RCC 7860 (cell line): ENCODE measurements around the gene CRYBG3.
"Not testable (repeated sequence)": the region's sequence is repeated elsewhere in the genome, so short reads cannot be mapped to it uniquely, and the experiment has no call there.

Source experiments
- DNase-seq: peaks from one replicate; pipeline ENCODE4 v3.0.0-alpha.2; 2015; ENCODE audit warnings: low spot score
- FAIRE-seq: peaks from 2 replicates; lab custom pipeline; 2012; peaks lifted over from hg19 to GRCh38; lab: Jason Lieb, UNC

Gene CRYBG3

DNA sequence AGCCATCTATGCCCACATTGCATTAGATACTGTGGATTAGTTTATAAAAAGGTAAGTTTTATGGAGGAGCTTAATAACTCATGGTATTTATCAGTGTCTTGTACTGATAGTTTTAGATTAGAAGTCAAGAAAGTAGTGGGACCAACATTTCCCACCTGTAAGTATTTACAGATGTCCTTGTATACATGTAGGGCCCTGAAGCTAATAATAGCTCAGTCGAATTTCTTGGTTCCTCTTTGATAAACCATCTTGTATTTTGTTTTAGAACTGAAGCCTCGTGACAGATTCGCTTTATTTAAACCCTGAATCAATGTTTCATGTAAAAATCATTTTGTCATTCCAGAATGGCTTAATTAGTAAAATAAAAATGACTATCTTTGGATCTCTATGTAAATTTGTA is 73.4 kb downstream of the CRYBG3 start:
- FAIRE-seq (no peak), DNase-seq (no peak)

DNA sequence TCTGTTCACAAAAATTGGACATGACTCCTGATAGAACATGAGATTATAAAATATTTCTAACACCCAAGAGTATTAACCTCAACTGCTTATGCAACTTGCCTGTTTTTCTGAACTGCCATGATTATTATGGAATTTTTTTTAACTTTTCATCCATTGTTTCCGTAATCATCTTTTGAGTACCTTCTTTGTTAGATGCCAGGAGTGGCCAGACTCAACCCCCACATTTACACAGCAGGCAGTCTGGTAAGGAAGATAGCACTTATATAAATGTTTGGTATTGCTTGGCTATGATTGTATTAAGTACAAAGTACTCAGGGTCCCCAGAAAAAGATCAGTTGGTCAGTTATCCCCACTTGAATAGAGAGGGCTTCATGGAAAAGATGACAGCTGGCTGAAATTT is 74.3 kb downstream of the CRYBG3 start:
- DNase-seq (no peak), FAIRE-seq (no peak)

DNA sequence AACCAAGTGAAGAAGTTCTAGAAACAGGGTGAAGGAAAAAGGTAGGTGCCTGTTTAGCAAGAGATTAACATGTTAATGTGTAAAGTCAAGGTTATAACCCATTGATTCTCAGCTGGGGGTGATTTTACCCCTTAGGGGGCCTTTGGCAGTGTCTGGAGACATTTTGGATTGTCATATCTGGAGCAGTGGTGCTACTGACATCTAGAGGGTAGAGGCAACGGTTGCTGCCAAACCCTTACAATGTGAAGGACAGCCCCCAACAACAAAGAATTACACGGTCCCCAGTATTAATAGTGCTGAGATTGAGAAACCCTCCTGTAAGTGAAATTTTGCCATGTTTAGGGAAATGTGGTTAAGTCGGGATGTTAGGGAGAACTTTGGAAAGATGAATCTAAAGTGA is 74.7 kb downstream of the CRYBG3 start:
- no peak for FAIRE-seq
- no peak for DNase-seq

DNA sequence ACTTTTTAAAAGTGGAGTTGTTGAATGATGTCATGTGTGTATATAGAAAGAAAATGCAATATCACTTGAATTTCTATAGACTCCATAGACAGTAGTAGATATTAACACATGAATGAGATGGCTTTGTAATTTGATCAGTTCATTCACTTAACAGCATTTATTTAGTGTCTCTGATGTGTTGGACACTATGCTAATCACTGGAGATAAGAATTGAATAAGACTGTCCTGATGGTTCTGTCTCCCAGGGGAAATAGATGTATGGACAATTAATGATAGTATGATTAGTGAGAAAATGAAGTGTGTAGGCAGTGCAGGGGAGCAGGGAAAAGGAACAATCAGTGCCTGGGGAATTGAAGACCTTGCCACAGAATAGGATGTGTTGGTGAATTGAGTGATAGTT is 77.5 kb downstream of the CRYBG3 start:
- FAIRE-seq (no peak), DNase-seq (no peak)

DNA sequence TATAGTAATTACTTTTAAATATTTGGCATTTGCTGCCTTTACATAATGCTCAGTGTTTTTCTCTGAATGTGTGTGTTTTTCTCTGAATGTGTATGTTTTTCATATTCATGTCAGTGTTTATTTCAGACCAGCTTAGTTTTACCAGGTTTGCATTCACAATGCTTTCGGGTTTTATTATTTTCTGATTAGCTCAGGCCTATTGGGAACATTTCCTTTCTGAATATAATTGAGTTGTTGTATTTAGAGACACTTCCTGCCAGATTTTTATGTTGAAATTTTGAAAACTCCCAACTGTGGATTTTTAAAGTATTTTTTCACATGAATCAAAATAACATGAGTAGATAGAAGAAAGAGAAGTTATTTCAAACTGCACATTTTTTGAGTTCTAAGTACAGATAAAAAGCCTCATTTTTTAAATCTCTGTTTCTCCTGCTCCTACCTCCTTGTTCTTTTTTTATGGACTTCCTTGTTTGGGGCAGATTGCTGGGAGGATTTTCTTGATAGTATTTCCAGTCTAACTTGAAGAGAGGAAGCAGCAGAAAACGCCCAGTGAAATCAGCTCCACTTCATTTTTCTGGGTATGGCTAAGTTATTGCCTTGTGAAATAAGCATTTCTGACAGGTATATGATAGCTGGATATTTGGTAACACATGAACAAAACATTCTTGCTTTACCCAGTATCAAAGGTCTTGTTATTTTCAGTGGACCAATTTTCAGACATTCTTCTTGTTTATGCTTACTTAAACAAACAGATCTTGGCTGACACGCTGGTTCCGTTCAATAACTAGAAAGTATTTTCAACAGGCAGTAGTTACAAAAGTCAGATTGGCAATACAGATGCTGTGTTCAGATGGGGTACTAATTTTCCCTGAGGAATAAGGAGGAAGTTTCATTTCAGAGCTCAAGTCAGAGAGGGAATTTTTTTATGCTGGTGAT is 79.8 kb downstream of the CRYBG3 start:
- DNase-seq: no peak
- no peak for FAIRE-seq

DNA sequence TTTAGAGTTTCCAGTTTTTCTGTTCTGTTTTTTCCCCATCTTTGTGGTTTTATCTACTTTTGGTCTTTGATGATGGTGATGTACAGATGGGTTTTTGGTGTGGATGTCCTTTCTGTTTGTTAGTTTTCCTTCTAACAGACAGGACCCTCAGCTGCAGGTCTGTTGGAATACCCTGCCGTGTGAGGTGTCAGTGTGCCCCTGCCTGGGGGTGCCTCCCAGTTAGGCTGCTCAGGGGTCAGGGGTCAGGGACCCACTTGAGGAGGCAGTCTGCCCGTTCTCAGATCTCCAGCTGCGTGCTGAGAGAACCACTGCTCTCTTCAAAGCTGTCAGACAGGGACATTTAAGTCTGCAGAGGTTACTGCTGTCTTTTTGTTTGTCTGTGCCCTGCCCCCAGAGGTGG is 88.0 kb downstream of the CRYBG3 start:
- not testable (repeated sequence) for FAIRE-seq, DNase-seq

DNA sequence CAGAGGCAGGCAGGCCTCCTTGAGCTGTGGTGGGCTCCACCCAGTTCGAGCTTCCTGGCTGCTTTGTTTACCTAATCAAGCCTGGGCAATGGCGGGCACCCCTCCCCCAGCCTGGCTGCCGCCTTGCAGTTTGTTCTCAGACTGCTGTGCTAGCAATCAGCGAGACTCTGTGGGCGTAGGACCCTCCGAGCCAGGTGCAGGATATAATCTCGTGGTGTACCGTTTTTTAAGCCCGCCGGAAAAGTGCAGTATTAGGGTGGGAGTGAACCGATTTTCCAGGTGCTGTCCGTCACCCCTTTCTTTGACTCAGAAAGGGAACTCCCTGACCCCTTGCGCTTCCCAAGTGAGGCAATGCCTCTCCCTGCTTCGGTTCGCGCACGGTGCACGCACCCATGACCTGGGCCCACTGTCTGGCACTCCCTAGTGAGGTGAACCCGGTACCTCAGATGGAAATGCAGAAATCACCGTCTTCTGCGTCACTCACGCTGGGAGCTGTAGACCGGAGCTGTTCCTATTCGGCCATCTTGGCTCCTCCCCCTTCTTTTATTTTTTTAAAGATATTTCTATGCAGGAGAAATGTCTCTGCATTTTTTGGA is 88.5 kb downstream of the CRYBG3 start:
- DNase-seq, FAIRE-seq: not testable (repeated sequence)

DNA sequence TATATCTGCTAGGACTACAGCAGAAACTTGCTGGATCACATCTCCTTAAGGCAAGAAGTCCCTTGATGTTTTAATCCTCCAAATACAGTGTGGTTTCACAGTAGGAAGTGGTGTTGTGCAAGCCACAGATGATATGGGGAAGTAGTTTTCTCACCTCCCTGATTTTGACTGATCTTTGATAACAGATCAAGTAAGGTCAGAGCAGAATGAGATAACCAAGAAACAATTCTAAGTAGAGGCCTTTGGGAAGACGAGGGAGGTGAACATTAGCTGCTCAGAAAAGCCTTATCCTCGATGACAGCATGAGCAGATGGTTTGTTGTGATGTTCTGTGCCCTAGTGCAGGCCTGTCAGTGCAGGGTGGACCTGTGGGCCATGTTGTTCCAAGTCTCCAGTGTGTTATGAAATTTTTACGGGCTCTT is 89.1 kb downstream of the CRYBG3 start:
- DNase-seq: no peak
- FAIRE-seq: no peak

DNA sequence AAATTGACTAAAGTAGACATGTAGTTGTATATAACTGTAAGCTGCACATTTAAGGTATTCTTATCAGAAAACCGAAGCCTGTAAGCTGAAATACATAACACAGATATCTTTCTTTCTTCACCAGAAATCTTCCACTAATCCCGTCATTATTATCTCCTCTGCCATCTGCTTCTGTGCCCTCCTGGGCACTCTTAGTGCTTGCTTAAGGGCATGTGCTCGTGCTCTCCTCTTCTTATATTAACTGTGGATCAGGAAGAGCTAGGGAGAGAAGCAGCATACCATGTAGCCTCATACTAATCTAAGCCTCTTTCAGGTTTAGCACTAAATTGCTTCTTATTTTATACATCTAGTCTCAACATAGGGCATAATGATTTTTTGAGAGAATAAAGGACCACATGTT is 89.6 kb downstream of the CRYBG3 start:
- DNase-seq: no peak
- no peak for FAIRE-seq

DNA sequence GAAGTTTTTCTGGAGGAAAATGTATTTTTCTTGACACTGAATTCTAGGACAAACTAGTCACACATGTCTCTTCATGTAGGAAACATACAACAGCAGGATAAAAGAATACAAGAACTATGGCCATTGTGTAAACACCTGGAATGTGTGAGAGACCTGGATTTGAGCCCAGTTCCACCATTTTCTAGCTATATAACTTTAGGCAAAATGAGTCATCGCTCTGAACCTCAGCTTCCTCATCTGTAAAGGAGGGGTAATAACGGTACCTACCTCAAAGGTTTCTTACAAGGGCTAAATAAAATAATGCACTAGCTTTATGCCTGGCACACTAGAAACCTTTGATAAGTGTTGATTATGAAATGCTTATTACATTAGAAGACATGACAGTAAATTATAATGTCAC is 92.6 kb downstream of the CRYBG3 start:
- DNase-seq (no peak), FAIRE-seq (no peak)

DNA sequence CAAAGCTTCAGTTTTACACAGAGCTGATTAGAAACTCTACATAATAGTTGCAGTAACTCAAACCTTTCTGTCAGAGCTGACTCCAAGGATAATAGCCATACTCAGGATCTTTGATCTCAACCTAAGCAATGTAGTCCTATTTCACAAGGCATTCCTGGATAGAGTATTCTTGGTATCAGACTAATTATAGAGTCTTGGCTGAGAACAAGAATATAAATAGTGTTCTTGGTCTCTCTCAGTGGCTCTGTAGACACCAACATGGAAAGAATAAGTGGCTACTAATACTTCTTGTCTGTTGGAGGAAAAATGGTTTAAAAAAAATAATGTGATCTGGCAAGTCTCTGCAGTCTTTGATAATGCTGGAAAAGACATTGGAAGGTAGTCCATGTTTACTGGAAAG is 94.8 kb downstream of the CRYBG3 start:
- DNase-seq (no peak), FAIRE-seq (no peak)

DNA sequence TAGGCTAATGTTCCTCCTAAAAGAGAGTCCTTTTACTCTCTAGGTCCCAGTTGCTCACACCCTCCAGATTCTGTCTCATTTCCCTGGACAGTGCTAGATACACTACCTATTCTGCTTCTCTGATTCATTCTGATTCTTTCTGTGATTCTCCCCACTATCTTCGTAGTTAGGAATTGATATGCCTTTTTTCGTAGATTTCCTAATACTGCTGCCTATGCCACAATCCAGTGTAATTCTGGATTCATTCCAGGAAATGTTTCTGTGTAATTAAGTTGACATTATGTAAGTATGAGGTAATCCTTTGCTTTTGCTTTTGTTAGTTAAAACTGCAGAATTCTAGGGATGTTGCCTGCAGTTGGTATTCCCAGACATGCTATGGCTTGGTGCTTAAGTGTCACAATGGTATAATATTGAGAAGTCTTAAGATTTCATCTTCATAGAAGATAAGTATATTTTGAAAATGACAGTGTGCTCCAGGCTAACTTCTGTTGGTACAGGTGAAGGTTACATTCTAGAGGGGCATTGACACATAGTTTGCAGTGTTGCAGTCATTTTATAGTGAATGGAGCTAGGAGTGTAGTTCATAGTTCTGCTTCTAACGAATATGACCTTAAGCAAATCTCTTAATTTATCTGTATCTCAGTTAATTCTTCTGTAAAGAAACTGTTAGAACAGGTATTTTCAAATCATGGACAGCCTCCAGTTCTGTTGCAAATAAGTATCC is 96.2 kb downstream of the CRYBG3 start:
- FAIRE-seq: no peak
- no peak for DNase-seq

DNA sequence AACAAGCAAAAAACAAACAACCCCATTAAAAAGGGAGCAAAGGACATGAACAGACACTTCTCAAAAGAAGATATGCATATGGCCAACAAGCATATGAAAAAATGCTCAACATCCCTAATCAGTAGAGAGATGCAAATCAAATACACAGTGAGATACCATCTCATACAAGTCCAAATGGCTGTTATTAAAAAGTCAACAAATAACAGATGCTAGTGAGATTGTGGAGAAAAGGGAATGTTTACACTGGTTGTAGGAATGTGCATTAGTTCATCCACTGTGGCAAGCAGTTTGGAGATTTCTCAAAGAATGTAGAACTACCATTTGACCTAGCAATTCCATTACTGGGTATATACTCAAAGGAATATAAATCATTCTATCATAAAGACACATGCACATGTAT is 105.9 kb downstream of the CRYBG3 start:
- DNase-seq: no peak

DNA sequence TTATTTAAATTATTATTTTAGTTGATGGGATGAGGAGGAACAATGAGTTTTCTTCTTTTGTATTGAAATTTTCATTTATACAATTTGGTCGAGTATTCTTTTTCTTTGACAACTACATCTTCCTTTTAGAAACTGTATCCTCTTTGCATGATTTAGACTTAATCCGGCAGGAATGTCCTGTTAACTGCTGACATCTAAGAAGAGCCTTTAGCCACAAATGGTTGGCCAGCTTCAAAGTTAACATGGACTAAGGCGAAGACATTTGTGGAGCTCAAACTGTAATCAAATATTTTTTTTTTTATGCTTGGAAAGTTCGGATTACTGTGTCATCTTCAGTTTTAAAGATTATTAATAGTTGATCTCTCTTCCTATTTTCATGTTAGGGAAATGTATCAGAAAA is 107.2 kb downstream of the CRYBG3 start:
- DNase-seq (no peak), FAIRE-seq (no peak)

More for the DNA sequence above, 105.9 kb downstream of the CRYBG3 start:
- no peak for FAIRE-seq

DNA sequence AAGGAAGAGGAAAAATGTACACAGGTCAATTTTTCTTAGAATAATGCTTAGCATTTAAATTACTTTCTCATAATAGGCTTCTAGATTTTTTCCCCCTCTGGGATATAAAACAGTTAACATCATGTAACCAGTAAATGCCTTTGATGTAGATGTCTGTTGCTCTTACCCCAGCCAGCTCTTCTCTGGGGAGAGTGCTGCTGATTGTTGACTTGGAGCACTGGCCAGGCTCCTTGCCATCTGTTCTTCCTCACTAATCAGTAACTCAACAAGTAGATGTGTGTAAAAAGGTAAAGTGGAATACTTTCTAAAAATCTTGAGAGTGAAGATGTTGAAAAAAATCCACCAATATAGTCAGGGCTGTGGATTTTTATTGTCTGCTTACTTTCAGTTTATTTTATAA is 108.2 kb downstream of the CRYBG3 start:
- no peak for DNase-seq
- FAIRE-seq: no peak

DNA sequence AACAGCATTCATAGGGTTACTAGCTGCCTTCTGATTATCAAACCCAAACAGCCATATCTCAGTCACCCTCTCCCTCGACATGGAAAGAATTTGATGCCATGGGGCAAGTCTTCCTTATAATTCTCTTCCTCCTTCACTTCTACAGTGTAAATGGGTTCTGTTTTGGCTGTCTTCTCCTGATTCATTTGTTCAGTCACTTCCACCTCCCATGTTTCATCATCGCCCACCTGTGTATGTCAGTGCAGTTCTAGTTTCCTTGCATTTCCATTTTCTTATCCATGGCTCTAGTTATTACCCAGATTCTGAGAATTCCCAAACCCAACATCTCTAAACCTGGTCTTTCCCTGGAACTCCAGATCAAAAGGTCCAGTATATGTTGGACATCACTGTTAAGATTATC is 109.4 kb downstream of the CRYBG3 start:
- FAIRE-seq (no peak), DNase-seq (no peak)

DNA sequence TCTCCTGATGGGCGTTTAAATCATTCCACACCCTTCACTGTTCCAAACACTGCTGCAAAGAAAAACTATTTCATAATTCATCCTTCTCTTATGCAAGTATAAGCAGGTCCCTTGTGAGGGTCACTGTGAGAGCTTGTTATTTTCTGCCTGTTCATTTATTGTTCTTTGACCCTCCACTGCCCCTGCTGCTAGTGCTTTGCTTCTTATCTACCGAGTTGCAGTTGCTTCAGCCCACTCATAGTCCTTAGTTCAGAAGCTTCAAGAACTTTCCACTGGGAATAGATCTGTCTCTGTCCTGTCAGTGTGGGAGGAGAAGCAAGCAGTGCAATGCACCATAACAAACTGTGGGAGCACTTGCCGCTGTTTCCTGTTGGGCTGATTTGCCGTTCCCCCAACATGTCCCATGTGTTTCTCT is 110.6 kb downstream of the CRYBG3 start:
- DNase-seq (no peak), FAIRE-seq (no peak)

DNA sequence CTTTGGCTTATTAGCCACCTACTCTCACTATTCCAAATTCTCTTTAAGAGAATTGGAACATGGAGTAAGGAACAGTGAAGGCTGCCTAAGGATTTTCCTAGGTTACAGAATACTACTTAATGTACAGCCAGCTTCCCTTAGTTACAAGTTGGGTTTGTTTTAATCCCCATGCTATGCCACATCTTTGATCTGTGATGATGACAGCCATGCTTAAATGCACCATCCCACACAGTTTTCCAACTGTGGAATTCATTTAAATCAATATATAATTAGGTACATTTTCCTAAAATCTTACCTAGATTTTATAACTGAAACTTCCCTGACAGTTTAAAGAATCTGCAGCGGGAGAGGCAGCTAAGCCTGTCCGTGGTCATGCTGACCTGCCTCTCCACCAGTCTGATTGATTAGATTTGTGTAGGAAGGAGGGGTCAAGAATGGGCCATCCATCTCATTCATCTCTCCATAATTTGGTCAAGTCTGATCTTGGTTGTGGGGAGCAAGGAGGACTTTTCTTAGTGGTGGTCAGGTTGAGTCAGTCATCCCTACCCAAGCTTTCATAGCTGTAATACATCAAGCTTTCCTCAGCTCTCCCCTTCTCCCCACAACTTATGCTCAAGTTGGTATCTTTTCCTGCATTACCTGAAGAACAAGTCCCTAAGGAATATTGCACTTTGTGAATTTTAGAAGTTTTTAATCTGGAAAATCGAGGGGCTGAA is 113.3 kb downstream of the CRYBG3 start:
- DNase-seq (no peak), FAIRE-seq (no peak)

DNA sequence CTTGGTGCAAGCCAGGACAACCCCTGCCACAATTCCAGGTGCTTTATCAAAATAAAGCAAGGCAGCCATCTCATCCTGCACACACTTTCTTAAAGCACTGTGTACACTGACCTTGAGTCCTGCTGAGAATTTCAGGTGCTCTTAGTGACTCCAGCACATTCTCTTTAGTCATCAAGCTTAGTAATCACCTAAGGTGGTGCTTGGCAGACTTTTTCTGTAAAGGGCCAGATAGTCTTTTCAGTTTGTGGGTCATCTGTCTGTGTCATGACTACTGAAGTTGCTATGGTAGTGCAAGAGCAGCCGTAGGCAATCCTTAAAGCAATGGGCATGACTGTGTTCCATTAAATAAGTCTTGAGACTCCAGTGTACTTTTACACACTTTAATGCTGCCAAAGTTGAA is 114.0 kb downstream of the CRYBG3 start:
- no peak for FAIRE-seq

DNA sequence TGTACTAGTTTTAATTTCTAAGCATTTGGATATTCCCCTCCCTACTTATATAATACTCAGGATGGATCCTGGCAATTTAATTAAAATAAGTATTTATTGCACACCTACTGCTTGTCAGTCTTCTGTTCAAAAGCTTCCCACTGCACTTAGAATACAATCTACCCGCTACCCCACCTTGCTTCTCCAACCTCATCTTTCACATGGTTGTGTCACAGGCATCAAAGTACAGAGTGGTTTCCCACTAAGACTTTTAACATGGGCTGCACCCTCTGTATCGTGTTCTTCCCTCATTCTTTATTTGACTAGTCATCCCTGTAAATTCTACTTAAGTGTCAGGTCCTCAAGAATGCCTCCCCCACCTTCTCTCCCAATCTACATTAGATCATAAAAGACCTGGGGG is 115.4 kb downstream of the CRYBG3 start:
- FAIRE-seq: no peak
- DNase-seq: no peak

More for the DNA sequence above, 114.0 kb downstream of the CRYBG3 start:
- no peak for DNase-seq

DNA sequence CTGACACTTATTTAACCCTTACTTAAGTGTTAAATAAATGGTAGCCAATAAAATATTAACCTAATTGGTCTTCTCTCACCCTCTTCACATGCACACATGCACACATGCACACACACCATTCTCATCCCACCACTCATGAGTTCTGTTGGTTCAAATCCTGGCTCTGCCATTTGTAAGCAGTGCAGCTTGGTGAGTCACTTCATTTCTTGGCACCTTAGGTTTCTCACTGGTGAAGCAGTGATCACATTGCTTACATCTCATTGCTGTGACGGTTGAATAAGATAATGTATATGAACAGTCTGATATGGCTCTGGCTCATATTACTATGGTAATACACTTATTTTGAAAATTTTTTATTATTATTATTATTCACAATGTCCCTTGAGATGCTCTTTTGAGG is 116.6 kb downstream of the CRYBG3 start:
- no peak for FAIRE-seq
- DNase-seq: no peak
